ENCODE measurements around the gene SFXN5. TPM values are rescaled to one million over a fixed set of nuclear protein-coding genes. Genes with fewer than 3 reads are reported as not detected.

SFXN5 gene
- total RNA-seq, 4 donors from 2014 or later: 8.4 to 18.3 (median 15.3) TPM

- WGBS, 2 donors: 88 to 94% methylated on average over 3 of the region's 3 CpGs
- intact Hi-C loops (cut with DNase I; ENCODE audit: low total_unique reads): no loop called here
- TF ChIP-seq CTCF (IDR thresholded peaks at IDR 0.05) (no peak), POLR2A (IDR thresholded peaks at IDR 0.05) (no peak)
- no peak for DNase-seq (ENCODE audit: low spot score in 2 of 2)
- H3K4me3 ChIP-seq (ENCODE audit: low read depth, poor library complexity, severe bottlenecking): no peak overlapping the region
Observed at GRCh38 chr2:72956936-72957335, 114.6 kb downstream of the SFXN5 start.

- DNase-seq (ENCODE audit: low spot score in 2 of 2): no peak
- intact Hi-C loops (cut with DNase I; ENCODE audit: low total_unique reads): no loop called here
- H3K4me3 ChIP-seq (ENCODE audit: low read depth, poor library complexity, severe bottlenecking): no peak overlapping the region
- TF ChIP-seq POLR2A (IDR thresholded peaks at IDR 0.05): no peak
- no peak for TF ChIP-seq CTCF (IDR thresholded peaks at IDR 0.05)
- WGBS, 2 donors: 96 to 100% methylated on average over 2 of the region's 2 CpGs
Observed at GRCh38 chr2:72956050-72956395, 115.5 kb downstream of the SFXN5 start.

GRCh38 chr2:72955228-72956049 lies 116.1 kb downstream of the SFXN5 start:
- 83 to 89% methylated on average over 20 to 24 of the region's 24 CpGs for WGBS, 2 donors
- H3K4me3 ChIP-seq (ENCODE audit: low read depth, poor library complexity, severe bottlenecking): no peak overlapping the region
- intact Hi-C loops (cut with DNase I; ENCODE audit: low total_unique reads): no loop called here
- DNase-seq (ENCODE audit: low spot score in 2 of 2): no peak
- no peak for TF ChIP-seq POLR2A (IDR thresholded peaks at IDR 0.05)
- no peak for TF ChIP-seq CTCF (IDR thresholded peaks at IDR 0.05)

GRCh38 chr2:72954376-72955227 lies 116.9 kb downstream of the SFXN5 start:
- intact Hi-C loops (cut with DNase I; ENCODE audit: low total_unique reads): no loop called here
- 82 to 86% methylated on average over 11 of the region's 12 CpGs for WGBS, 2 donors
- no peak for DNase-seq (ENCODE audit: low spot score in 2 of 2)
- no peak overlapping the region for H3K4me3 ChIP-seq (ENCODE audit: low read depth, poor library complexity, severe bottlenecking)
- TF ChIP-seq POLR2A (IDR thresholded peaks at IDR 0.05): no peak
- no peak for TF ChIP-seq CTCF (IDR thresholded peaks at IDR 0.05)

- intact Hi-C loops (cut with DNase I; ENCODE audit: low total_unique reads): no loop called here
- no peak for TF ChIP-seq POLR2A (IDR thresholded peaks at IDR 0.05)
- TF ChIP-seq CTCF (IDR thresholded peaks at IDR 0.05): no peak
- no peak for DNase-seq (ENCODE audit: low spot score in 2 of 2)
- H3K4me3 ChIP-seq (ENCODE audit: low read depth, poor library complexity, severe bottlenecking): no peak overlapping the region
- WGBS, 2 donors: 85 to 86% methylated on average over 4 of the region's 4 CpGs
Observed at GRCh38 chr2:72953976-72954375, 117.5 kb downstream of the SFXN5 start.
